ENCODE results near the gene NET1.
"Not testable (repeated sequence)": the region's sequence is repeated elsewhere in the genome, so short reads cannot be mapped to it uniquely, and the experiment has no call there.

The NET1 gene

DNA sequence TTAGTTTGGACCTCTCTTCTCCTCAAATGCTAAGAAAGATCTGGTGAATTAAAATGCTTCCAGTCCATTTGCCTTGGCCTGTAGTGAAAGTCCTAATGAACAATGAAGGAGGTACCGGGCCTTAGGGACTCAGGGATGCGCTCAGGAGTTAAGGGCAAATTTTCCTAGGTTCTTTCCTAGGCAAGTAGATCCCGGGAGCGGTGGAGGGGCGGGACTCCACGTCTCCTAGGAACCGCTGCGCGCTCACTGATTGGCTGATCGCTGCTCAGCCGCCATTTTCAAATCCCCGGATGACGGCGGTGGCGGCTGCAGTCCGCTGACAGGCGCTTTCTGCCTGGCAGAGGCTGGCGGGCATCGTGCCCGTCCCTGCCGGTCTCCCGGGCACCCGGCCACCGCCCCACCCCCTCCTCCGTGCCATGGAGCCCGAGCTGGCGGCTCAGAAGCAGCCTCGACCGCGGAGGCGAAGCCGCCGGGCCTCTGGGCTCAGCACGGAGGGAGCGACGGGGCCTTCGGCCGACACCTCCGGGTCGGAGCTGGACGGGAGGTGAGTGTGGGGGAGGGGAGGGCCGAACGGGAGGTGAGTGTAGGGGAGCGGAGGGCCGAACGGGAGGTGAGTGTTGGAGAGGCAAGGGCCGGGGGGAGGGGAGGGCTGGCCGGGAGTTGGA is at the start of gene NET1:
Gene NET1, plus strand, starts transcription at position 281 of the 665 bp plus-strand sequence. Its CDS starts 136 bp downstream, at position 417.
- peak; percentile 48 for DNase-seq (ENCODE audit: low read depth)

DNA sequence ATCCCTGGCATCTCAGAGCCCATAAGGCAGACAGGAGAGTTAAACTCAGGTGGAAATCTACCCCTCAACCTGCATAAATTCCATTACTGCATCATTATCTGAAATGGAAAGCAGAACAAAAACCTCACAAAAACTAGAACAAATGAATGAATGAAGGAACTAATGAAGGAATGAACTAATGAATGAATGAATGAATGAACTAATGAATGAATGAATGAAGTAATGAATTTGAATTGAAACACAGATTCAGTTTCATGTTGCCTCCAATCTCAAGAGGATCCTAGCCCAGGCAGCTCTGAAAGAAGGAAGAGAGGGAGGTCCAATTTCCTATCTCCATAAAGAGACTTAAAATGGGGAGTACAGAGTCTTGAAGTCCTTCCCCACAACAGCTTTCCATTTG is 49.5 kb upstream of the NET1 start:
- no peak for DNase-seq (ENCODE audit: low read depth)

DNA sequence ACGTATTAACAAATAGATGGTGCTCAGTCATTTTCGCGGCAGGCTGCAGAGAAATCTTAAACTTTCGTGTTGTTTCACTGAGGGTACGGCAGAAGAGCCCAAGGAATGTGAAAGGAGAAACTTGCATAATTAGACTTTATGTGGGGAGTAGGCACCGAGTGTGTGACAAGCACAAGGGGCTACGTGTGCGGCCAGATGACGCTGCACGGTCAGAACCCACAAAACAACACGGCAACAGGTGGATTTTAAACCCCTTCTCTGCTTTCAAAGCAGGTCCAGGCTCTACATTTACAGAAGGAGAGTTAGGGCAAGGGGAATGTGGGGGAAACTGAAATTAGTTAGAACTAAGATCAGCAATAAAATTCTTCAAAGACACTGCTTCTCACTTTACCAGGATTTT is 48.0 kb upstream of the NET1 start:
- DNase-seq (ENCODE audit: low read depth): no peak

- DNase-seq (ENCODE audit: low read depth): no peak
Measured at GRCh38 chr10:5364890-5365338, 47.4 kb upstream of the NET1 start, which contains the start of gene UCN3. UCN3 (plus strand) TSS chr10:5364966; CDS start chr10:5373721, 8,755 bp downstream.

DNA sequence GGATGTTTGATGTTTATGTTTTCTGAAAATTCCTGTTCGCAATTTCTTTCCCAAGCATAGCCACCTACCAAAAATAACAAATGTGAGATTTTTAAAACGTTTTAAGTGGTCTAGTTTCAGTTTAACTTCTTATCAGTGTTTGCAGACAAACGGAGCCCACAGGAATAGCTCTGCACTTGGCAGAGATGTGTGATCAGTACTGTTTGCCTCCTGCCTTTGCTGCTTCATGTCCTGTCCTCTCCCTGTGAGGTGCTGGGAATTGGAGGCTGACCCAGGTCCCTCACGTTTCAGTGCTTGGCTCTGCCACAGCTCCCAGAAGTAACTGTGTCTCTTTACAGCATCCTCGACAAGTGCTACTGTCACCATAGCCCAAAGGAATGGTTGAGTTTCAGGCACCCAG is 46.4 kb upstream of the NET1 start:
- DNase-seq (ENCODE audit: low read depth): no peak

- no peak for DNase-seq (ENCODE audit: low read depth)
Measured at GRCh38 chr10:5369362-5370158, 42.8 kb upstream of the NET1 start.

DNA sequence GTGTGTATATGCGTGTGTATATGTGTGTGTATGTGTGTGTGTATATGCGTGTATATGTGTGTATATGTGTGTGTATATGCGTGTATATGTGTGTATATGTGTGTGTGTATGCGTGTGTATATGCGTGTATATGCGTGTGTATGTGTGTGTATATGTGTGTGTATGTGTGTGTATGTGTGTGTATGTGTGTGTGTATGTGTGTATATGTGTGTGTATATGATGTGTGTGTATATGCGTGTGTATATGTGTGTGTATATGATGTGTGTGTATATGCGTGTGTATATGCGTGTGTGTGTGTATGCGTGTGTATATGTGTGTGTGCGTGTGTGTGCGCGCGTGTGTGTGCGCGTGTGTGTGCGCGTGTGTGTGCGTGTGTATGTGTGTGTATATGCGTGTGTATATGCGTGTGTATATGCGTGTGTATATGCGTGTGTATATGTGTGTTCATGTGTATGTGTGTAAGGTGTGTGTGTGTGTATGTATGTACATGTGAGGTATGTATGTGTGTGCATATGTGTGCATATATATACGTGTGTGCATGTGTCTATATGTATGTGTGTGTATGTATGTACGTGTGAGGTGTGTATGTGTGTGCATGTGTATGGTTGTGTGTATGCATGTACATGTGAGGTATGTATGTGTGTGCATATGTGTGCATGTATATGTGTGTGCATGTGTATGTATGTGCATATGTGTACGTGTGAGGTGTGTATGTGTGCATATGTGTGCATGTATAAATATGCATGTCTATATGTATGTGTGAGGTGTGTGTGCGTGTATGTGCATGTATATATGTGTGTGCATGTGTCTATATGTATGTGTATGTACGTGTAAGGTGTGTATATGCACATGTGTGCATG is 41.6 kb upstream of the NET1 start:
- DNase-seq (ENCODE audit: low read depth): no peak

- no peak for DNase-seq (ENCODE audit: low read depth)
Measured at GRCh38 chr10:5373307-5373706, 39.0 kb upstream of the NET1 start.

DNA sequence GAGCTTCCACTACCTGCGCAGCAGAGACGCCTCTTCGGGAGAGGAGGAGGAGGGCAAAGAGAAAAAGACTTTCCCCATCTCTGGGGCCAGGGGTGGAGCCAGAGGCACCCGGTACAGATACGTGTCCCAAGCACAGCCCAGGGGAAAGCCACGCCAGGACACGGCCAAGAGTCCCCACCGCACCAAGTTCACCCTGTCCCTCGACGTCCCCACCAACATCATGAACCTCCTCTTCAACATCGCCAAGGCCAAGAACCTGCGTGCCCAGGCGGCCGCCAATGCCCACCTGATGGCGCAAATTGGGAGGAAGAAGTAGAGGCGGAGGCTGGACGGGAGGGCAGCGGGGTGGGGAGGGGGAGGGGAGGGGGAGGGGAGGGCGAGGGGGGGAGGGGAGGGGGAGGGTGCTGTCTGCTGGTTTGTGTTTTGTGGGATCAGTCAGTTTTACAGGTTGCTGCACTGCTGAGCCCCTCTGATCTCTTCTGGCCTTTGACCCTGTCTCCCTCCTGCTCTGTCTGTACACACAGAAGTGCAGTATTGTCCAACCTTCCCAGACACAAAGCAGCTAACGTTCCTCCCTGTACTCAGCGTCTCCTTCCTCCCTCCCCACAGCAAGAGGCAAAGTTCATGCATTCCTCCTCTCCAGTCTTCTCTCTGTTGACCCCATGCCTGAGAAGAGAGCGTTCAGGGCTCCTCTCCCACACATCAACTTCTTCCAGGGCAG is 38.3 kb upstream of the NET1 start:
- no peak for DNase-seq (ENCODE audit: low read depth)

DNA sequence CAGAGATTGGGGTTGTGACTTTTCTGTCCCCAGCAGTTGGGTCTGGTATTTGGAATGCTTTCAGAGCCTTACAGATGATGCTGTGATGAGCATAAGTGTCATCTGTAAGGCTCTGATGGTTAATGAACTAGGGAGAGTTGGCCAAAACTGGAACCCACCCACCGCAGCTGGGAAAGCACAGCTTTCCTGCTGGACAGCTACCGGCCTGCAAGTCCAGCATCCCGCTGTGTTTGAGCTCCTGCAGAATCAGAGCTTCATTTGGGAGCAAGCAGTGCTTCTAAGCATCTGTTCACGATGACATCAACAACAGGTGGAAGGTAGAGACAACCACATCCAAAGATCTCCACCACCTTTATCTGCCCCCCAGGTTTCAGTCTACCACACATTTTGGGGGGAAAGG is 35.9 kb upstream of the NET1 start:
- no peak for DNase-seq (ENCODE audit: low read depth)

DNA sequence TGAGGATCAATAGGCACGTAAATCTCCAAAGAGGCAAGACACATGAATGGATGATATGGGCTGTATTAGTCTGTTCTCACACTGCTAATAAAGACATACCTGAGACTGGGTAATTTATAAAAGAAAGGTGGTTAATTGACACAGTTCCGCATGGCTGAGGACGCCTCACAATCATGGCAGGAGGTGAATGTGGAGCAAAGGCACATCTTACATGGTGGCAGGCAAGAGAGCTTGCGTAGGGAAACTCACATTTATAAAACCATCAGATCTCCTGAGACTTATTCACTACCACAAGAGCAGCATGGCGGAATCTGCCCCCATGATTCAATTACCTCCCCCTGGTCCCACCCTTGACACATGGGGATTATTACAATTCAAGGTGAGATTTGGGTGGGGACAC is 33.2 kb upstream of the NET1 start:
- not testable (repeated sequence) for DNase-seq (ENCODE audit: low read depth)

DNA sequence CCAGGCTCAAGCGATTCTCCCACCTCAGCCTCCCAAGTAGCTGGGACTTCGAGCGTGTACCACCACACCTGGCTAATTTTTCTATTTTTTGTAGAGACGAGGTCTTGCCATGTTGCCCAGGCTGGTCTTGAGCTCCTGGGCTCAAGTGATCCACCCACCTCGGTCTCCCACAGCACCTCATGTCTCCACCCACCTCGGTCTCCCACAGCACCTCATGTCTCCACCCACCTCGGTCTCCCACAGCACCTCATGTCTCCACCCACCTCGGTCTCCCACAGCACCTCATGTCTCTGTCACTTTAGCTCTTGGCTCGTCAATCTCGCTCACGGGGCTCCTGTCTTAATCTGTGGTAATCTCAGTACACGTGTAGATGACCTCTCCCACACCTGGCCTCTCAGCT is 32.0 kb upstream of the NET1 start:
- DNase-seq (ENCODE audit: low read depth): not testable (repeated sequence)

- no peak for DNase-seq (ENCODE audit: low read depth)
Measured at GRCh38 chr10:5381187-5381586, 31.2 kb upstream of the NET1 start.

- DNase-seq (ENCODE audit: low read depth): no peak
Measured at GRCh38 chr10:5385224-5385623, 27.1 kb upstream of the NET1 start.

- no peak for DNase-seq (ENCODE audit: low read depth)
Measured at GRCh38 chr10:5387169-5387568, 25.2 kb upstream of the NET1 start.

DNA sequence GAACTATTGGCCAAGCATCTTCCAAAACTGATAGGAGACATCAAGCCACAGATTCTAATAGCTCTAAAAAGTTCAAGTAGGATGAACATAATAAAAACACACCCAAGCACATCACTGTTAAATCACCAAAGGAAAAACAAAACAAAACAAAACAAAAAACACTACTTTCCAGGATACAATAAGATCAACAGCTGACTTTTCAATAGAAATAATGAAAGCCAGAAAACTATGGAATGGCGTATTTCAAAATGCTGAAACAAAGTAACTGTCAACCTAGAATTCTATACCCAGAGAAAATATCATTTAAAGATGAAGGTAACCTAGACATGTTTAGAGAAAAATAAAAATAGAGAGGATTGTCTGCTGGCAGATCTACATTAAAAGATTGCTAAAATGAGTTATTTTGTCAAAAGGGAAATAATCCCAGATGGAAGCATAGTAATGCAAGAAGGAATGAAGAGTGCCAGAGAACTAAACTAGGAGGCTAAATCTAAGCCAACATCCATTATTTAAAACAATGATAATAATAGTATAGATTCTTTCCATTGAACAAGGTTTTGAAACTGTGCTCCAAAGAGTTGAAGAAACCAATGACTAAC is 21.7 kb upstream of the NET1 start:
- DNase-seq (ENCODE audit: low read depth): no peak

- no peak for DNase-seq (ENCODE audit: low read depth)
Measured at GRCh38 chr10:5391790-5392189, 20.6 kb upstream of the NET1 start.

GRCh38 chr10:5393529-5393928 is 18.8 kb upstream of the NET1 start:
- DNase-seq (ENCODE audit: low read depth): no peak

DNA sequence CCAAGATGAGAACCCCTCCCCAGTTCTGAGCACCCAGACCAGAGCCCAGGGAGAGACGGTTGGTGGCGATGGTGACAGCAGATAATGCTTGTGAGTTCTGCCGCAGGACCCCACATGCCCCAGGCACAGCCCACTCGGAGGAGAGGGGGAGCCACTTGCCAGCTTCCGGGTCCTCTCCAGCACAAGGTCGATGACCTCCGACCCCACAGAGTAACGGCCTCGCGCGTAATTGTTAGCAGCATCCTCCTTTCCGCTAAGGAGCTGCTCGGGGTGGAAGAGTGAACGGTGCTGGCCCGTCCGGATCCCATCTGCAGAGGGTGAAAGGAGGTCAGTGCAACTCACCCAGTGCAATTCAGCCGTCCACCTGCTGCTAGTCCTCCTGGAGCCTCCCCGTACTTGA is 17.2 kb upstream of the NET1 start:
- DNase-seq (ENCODE audit: low read depth): no peak

- no peak for DNase-seq (ENCODE audit: low read depth)
Measured at GRCh38 chr10:5396556-5397300, 15.6 kb upstream of the NET1 start.

GRCh38 chr10:5399332-5399731 is 13.0 kb upstream of the NET1 start:
- no peak for DNase-seq (ENCODE audit: low read depth)

All from stimulated activated CD8-positive, alpha-beta memory T cell treated with anti-CD3 and anti-CD28 coated beads, Interleukin-4, amount 100 ng/mL, for 24 hours (primary cell).